D341Med (cell line): ENCODE data around the gene ERBB4.

Experiments
- DNase-seq: peaks from one replicate; pipeline ENCODE4 v3.0.0; 2012; ENCODE audit warnings: low spot score

The ERBB4 gene

GRCh38 chr2:211344289-211344688 is 1194.3 kb downstream of the ERBB4 start:
- no peak for DNase-seq

- no peak for DNase-seq
Observed at GRCh38 chr2:211333377-211333776, 1205.2 kb downstream of the ERBB4 start.

GRCh38 chr2:211331736-211332135 is 1206.9 kb downstream of the ERBB4 start:
- no peak for DNase-seq

GRCh38 chr2:211329882-211330281 is 1208.7 kb downstream of the ERBB4 start:
- no peak for DNase-seq

GRCh38 chr2:211329421-211329820 is 1209.2 kb downstream of the ERBB4 start:
- DNase-seq, result no peak

- DNase-seq, result no peak
Observed at GRCh38 chr2:211328126-211328525, 1210.5 kb downstream of the ERBB4 start.
